ENCODE results near the gene DEF6. TPM values are rescaled to one million over a fixed set of nuclear protein-coding genes. Genes with fewer than 3 reads are reported as not detected.

The DEF6 gene
- total RNA-seq, 1 experiment from 2014 or later = 37.3 TPM

GRCh38 chr6:35262596-35262995 lies 35.0 kb upstream of the DEF6 start:
- H3K4me2 ChIP-seq (ENCODE audit: low read length) = no peak overlapping the region
- intact Hi-C loops (cut with micrococcal nuclease) = no loop called here
- TF ChIP-seq EZH2 (IDR thresholded peaks at IDR 0.05; ENCODE audit: low read length, unreplicated experiment) = no peak
- no peak for TF ChIP-seq CTCF (conservative IDR thresholded peaks at IDR 0.05; ENCODE audit: low read depth, low read length)
- TF ChIP-seq EZH2phosphoT487 (IDR thresholded peaks at IDR 0.05; ENCODE audit: borderline replicate concordance, low read length) = no peak
- H3K4me1 ChIP-seq (ENCODE audit: insufficient read depth, low read length) = peaks cover 23% of the 10 kb centered on the region
- no peaks in the 10 kb centered on the region for H3K9me2 ChIP-seq (replicated peaks; ENCODE audit: low read length)
- no peaks in the 10 kb centered on the region for H4K20me1 ChIP-seq (ENCODE audit: low read length)
- H3F3A ChIP-seq (ENCODE audit: low read length, unreplicated experiment) = no peaks in the 10 kb centered on the region
- no peaks in the 10 kb centered on the region for H3K9me3 ChIP-seq (ENCODE audit: low read length)
- H3K27ac ChIP-seq (ENCODE audit: low read length) = no peak overlapping the region
- ChIA-PET CTCF (no interaction called here), POLR2A (ENCODE audit: unreplicated experiment) (no interaction called here)
- H3K4me3 ChIP-seq (ENCODE audit: low read length) = no peak overlapping the region
- peaks cover 21% of the 10 kb centered on the region for H3K79me2 ChIP-seq (ENCODE audit: low read length)
- no peak overlapping the region for H2AFZ ChIP-seq (ENCODE audit: low read length)
- no TSS peak for BruUV-seq (replicated peaks)
- no peaks in the 10 kb centered on the region for H3K27me3 ChIP-seq (ENCODE audit: low read length)
- ATAC-seq = no peak
- H3K9ac ChIP-seq (ENCODE audit: low read length) = no peak overlapping the region
- DNase-seq = no peak
- H3K36me3 ChIP-seq (ENCODE audit: low read depth, low read length) = no peaks in the 10 kb centered on the region

- ATAC-seq (no peak; the same call in 1 of the 2 replicates), DNase-seq (peak; percentile 43)
- H3K27ac ChIP-seq (ENCODE audit: low read length) = no peak overlapping the region
- H3K4me2 ChIP-seq (ENCODE audit: low read length) = no peak overlapping the region
- H3K27me3 ChIP-seq (ENCODE audit: low read length) = no peaks in the 10 kb centered on the region
- peaks cover 17% of the 10 kb centered on the region for H3K4me1 ChIP-seq (ENCODE audit: insufficient read depth, low read length)
- no peak overlapping the region for H3K4me3 ChIP-seq (ENCODE audit: low read length)
- H4K20me1 ChIP-seq (ENCODE audit: low read length) = no peaks in the 10 kb centered on the region
- no peaks in the 10 kb centered on the region for H3F3A ChIP-seq (ENCODE audit: low read length, unreplicated experiment)
- no peak overlapping the region for H3K9ac ChIP-seq (ENCODE audit: low read length)
- peaks cover 12% of the 10 kb centered on the region for H3K79me2 ChIP-seq (ENCODE audit: low read length)
- ChIA-PET CTCF (interaction anchor here (0.5 kb wide), 1 partner anchor 175 kb away, joined by 5 read pairs; no protein-coding TSS in a partner anchor), POLR2A (ENCODE audit: unreplicated experiment) (no interaction called here)
- H2AFZ ChIP-seq (ENCODE audit: low read length) = no peak overlapping the region
- TF ChIP-seq EZH2 (IDR thresholded peaks at IDR 0.05; ENCODE audit: low read length, unreplicated experiment) (no peak), CTCF (conservative IDR thresholded peaks at IDR 0.05; ENCODE audit: low read depth, low read length) (no peak), EZH2phosphoT487 (IDR thresholded peaks at IDR 0.05; ENCODE audit: borderline replicate concordance, low read length) (no peak)
- H3K36me3 ChIP-seq (ENCODE audit: low read depth, low read length) = no peaks in the 10 kb centered on the region
- H3K9me3 ChIP-seq (ENCODE audit: low read length) = no peaks in the 10 kb centered on the region
- BruUV-seq (replicated peaks) = no TSS peak
- intact Hi-C loops (cut with micrococcal nuclease) = no loop called here
- no peaks in the 10 kb centered on the region for H3K9me2 ChIP-seq (replicated peaks; ENCODE audit: low read length)
Measured at GRCh38 chr6:35264550-35265274, 32.9 kb upstream of the DEF6 start.

GRCh38 chr6:35265523-35265922 lies 32.1 kb upstream of the DEF6 start:
- ChIA-PET POLR2A (ENCODE audit: unreplicated experiment) (no interaction called here), CTCF (no interaction called here)
- no peak overlapping the region for H3K27ac ChIP-seq (ENCODE audit: low read length)
- no peak overlapping the region for H3K9ac ChIP-seq (ENCODE audit: low read length)
- H3K9me2 ChIP-seq (replicated peaks; ENCODE audit: low read length) = no peaks in the 10 kb centered on the region
- H3K9me3 ChIP-seq (ENCODE audit: low read length) = no peaks in the 10 kb centered on the region
- no peak for DNase-seq
- H3K4me2 ChIP-seq (ENCODE audit: low read length) = no peak overlapping the region
- H3F3A ChIP-seq (ENCODE audit: low read length, unreplicated experiment) = no peaks in the 10 kb centered on the region
- intact Hi-C loops (cut with micrococcal nuclease) = no loop called here
- TF ChIP-seq EZH2 (IDR thresholded peaks at IDR 0.05; ENCODE audit: low read length, unreplicated experiment) = no peak
- TF ChIP-seq EZH2phosphoT487 (IDR thresholded peaks at IDR 0.05; ENCODE audit: borderline replicate concordance, low read length) = no peak
- no peak for TF ChIP-seq CTCF (conservative IDR thresholded peaks at IDR 0.05; ENCODE audit: low read depth, low read length)
- H4K20me1 ChIP-seq (ENCODE audit: low read length) = no peaks in the 10 kb centered on the region
- BruUV-seq (replicated peaks) = no TSS peak
- no peaks in the 10 kb centered on the region for H3K36me3 ChIP-seq (ENCODE audit: low read depth, low read length)
- H3K79me2 ChIP-seq (ENCODE audit: low read length) = peaks cover 5% of the 10 kb centered on the region
- ATAC-seq = no peak
- no peaks in the 10 kb centered on the region for H3K27me3 ChIP-seq (ENCODE audit: low read length)
- H2AFZ ChIP-seq (ENCODE audit: low read length) = no peak overlapping the region
- no peak overlapping the region for H3K4me3 ChIP-seq (ENCODE audit: low read length)
- peaks cover 11% of the 10 kb centered on the region for H3K4me1 ChIP-seq (ENCODE audit: insufficient read depth, low read length)

Data from PC-3 (cell line).